22Rv1 (cell line): ENCODE results near the gene AMPH.

Source experiments
- H3K27ac ChIP-seq: fragments of 450-650 bp; 2 replicates; pipeline ENCODE4 v1.5.1; 2017
- CTCF ChIP-seq: fragments of 450-650 bp; IDR thresholded peaks from 2 replicates; pipeline ENCODE4 v1.5.1; 2017; ENCODE audit warnings: mild to moderate bottlenecking
- ZFX ChIP-seq: fragments of 450-650 bp; IDR thresholded peaks from 2 replicates; pipeline ENCODE4 v1.6.1; 2017; ENCODE audit warnings: antibody characterized with exemption, borderline replicate concordance

The AMPH gene

DNA sequence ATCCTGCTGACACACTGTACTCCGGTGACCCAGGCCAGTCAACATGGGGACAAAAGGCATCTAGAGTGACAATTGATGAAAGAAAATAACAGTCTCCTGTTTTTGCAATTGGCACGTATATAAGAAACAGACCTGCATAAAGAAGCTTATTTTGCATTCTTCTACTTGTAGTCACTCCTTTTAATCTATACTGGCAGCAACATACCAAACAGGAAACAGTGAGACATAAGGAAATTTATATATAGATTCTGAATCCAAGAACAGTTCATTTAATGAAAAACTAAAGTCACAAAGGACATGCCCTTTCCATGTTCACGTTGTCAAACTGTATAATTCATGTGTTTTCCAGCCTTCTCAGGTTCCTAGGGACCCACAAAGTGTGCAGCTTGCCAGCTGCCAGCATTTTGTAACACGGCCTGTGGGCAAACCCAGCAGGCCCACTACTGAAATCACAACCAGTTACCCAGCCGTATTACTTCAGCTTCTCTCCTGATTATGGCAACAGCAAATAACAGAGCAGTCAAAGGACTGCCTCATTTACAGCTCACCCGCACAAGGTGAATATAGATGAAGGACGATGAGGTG lies 72.3 kb downstream of the AMPH start:
- TF ChIP-seq CTCF (no peak), ZFX (no peak)

DNA sequence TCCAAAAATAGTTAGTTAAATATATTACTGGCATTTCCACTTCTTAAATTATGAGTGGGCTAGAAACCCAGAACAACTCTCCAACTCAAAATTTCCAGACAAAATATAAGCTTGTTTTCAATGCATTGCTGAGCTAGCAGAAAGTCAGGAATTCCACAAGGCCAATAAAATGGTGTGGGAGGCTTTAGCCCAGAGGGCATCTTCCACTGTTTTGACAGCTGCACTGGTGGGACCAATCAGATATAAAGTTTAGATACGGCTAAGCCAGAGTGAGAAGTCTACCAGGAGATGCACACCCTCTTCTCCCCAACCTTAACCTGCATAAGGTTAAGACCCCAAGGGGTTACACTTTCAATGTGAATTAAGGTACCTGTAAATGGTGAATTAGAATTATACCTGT lies 76.6 kb downstream of the AMPH start:
- no peak overlapping the region for H3K27ac ChIP-seq
- no peak for TF ChIP-seq ZFX
- TF ChIP-seq CTCF, result no peak

More for the DNA sequence above, 72.3 kb downstream of the AMPH start:
- no peak overlapping the region for H3K27ac ChIP-seq

DNA sequence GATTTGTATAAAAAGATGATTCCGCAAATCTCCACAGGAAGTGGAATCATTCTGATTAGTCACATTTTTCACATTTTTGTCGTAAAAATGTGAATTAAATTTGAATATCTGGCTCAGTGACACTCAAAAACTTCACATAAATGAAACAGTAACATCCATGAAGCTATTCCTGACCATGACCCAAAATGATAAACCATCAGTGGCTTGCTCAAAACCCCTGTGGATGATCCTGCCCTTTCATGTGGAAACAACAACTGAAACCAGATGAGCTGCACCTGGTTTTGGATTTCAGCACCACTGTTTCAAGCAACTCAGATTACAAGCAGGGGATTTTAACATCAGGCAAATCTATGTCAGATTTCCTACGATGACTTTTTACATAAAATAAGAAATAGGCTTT lies 80.3 kb downstream of the AMPH start:
- no peak for TF ChIP-seq CTCF
- TF ChIP-seq ZFX, result no peak
- no peak overlapping the region for H3K27ac ChIP-seq

DNA sequence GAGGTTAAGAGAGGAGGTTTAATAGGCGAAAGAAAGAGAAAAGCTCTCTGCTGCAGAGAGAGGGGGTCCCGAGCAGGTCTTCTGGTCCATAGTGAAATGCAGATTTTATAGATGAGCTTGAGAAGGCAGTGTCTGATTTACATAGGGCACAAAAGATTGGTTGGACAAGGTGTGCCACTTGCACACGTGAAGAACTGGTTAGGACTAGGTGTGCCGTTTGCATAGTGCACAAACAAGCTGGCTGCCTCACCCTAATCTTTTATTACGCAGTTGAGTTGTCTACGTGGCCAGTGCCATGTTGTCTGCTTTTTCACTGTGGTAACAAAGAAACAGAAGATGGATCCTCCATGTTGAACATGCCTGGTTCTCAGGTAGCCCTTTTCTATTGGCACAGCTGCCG lies 82.6 kb downstream of the AMPH start:
- TF ChIP-seq ZFX, result no peak
- TF ChIP-seq CTCF, result no peak
- H3K27ac ChIP-seq, result no peak overlapping the region

GRCh38 chr7:38546763-38547162 lies 84.4 kb downstream of the AMPH start:
- H3K27ac ChIP-seq, result no peak overlapping the region
- TF ChIP-seq CTCF (no peak), ZFX (no peak)

DNA sequence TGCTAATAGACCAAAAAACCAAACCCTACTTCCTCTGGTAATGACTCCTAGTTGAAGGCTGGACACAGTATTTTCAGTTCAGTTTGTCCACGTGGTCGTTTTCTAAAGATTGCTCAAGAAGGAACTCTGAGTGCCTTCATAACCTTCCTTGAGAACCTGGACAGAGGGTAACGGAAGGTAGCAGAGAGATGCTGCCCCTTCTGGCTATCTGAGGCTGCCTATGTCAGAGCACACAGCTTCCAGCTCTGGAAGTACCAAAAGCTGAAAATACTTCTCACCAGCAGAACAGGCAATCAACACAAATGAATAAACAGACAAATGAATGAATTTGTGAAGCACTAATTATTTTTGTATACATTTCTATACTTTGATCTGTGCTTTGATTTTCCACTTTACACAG lies 85.2 kb downstream of the AMPH start:
- TF ChIP-seq ZFX, result no peak
- TF ChIP-seq CTCF, result no peak
- no peak overlapping the region for H3K27ac ChIP-seq

GRCh38 chr7:38542156-38542555 lies 89.0 kb downstream of the AMPH start:
- H3K27ac ChIP-seq, result no peak overlapping the region
- TF ChIP-seq ZFX (no peak), CTCF (no peak)
